Stromal cell of bone marrow (primary cell): Measurements from ENCODE around the gene DUSP14.
"Not testable (repeated sequence)": the region's sequence is repeated elsewhere in the genome, so short reads cannot be mapped to it uniquely, and the experiment has no call there.

Source experiments
- DNase-seq: peaks from one replicate; pipeline ENCODE4 v3.0.0-alpha.2; 2012; ENCODE audit warnings: low read depth

The DUSP14 gene

GRCh38 chr17:37489197-37490001 lies at the start of gene DUSP14:
DUSP14 (plus strand) TSS chr17:37489891; CDS start chr17:37512273, 22,382 bp downstream.
- DNase-seq = peak; percentile 73

GRCh38 chr17:37440424-37440823 lies 49.3 kb upstream of the DUSP14 start:
- no peak for DNase-seq

- DNase-seq = not testable (repeated sequence)
These were observed 48.2 kb upstream of the DUSP14 start for GRCh38 chr17:37441369-37442014.

- no peak for DNase-seq
These were observed 43.7 kb upstream of the DUSP14 start for GRCh38 chr17:37446027-37446426.

- DNase-seq = no peak
These were observed 42.0 kb upstream of the DUSP14 start for GRCh38 chr17:37447641-37448040.

- no peak for DNase-seq
These were observed 39.6 kb upstream of the DUSP14 start for GRCh38 chr17:37450112-37450511.

GRCh38 chr17:37457801-37458200 lies 31.9 kb upstream of the DUSP14 start:
- DNase-seq = not testable (repeated sequence)

- DNase-seq = peak; percentile 90
These were observed 30.9 kb upstream of the DUSP14 start for GRCh38 chr17:37458805-37459204.

- no peak for DNase-seq
These were observed 28.0 kb upstream of the DUSP14 start for GRCh38 chr17:37461668-37462067.

GRCh38 chr17:37462492-37462891 lies 27.2 kb upstream of the DUSP14 start:
- DNase-seq = no peak

GRCh38 chr17:37463039-37463438 lies 26.7 kb upstream of the DUSP14 start:
- DNase-seq = no peak

GRCh38 chr17:37465069-37465616 lies 24.5 kb upstream of the DUSP14 start:
- DNase-seq = peak; percentile 87

- no peak for DNase-seq
These were observed 23.2 kb upstream of the DUSP14 start for GRCh38 chr17:37466471-37466870.

- DNase-seq = no peak
These were observed 19.5 kb upstream of the DUSP14 start for GRCh38 chr17:37470181-37470580.

GRCh38 chr17:37475731-37476420 lies 13.8 kb upstream of the DUSP14 start:
- DNase-seq = no peak

GRCh38 chr17:37476431-37477120 lies 13.1 kb upstream of the DUSP14 start:
- DNase-seq = peak; percentile 44

- peak; percentile 93 for DNase-seq
These were observed 11.5 kb upstream of the DUSP14 start for GRCh38 chr17:37478187-37478586.

GRCh38 chr17:37479025-37479424 lies 10.7 kb upstream of the DUSP14 start:
- no peak for DNase-seq

- no peak for DNase-seq
These were observed 9.3 kb upstream of the DUSP14 start for GRCh38 chr17:37480427-37480826.

GRCh38 chr17:37481001-37481665 lies 8.6 kb upstream of the DUSP14 start:
- DNase-seq = no peak

GRCh38 chr17:37483311-37484039 lies 6.2 kb upstream of the DUSP14 start:
- DNase-seq = peak; percentile 81
